ENCODE results near the gene NKX1-1.

DNA sequence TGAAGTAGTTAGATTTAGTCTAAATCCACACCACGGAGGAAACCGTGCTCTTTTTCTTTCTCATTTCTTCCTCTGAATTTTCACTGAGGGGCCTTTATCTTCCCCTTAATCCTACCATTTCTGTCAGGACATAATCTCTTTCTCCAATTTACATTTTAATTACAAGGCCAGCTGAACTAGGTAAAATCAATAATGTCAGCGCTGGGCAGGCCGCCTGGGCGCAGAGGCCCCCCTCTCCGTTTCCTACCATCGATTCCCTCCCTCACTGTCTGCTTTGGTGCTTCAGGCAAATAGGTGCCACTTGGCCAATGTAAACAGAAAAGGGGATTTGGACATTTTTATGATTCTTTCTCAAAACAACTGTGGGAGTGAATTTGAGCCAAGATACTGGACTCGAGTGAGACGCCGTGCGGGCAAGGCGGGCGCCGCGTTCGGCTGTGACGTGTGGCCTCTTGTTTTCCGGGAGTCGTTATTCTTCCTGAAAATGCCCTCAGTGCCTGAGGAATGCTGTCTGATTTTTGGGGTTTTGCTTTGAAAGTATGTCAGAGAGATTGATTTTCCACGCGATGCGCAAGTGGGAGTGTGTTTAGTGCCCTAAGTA, 36.7 kb downstream of the NKX1-1 start:
- TF ChIP-seq, protein P1, sequence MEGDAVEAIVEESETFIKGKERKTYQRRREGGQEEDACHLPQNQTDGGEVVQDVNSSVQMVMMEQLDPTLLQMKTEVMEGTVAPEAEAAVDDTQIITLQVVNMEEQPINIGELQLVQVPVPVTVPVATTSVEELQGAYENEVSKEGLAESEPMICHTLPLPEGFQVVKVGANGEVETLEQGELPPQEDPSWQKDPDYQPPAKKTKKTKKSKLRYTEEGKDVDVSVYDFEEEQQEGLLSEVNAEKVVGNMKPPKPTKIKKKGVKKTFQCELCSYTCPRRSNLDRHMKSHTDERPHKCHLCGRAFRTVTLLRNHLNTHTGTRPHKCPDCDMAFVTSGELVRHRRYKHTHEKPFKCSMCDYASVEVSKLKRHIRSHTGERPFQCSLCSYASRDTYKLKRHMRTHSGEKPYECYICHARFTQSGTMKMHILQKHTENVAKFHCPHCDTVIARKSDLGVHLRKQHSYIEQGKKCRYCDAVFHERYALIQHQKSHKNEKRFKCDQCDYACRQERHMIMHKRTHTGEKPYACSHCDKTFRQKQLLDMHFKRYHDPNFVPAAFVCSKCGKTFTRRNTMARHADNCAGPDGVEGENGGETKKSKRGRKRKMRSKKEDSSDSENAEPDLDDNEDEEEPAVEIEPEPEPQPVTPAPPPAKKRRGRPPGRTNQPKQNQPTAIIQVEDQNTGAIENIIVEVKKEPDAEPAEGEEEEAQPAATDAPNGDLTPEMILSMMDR (IDR thresholded peaks at IDR 0.05): no peak
- TF ChIP-seq POLR2A (IDR thresholded peaks at IDR 0.05) (no peak), POLR2AphosphoS5 (IDR thresholded peaks at IDR 0.05) (no peak)

All from gastroesophageal sphincter (tissue), 3 donors.